Endothelial cell (in vitro differentiated cells): ENCODE results near the gene MTCH1. TPM values are rescaled to one million over a fixed set of nuclear protein-coding genes. Genes with fewer than 3 reads are reported as not detected.

Experiments
- DNase-seq: peaks from one replicate; pipeline ENCODE4 v3.0.0; 2021; ENCODE audit warnings: low spot score
- H3K27ac Mint-ChIP-seq: one replicate; pipeline ENCODE4 v1.8.0; 2021; ENCODE audit warnings: mixed read lengths, inconsistent platforms; ENCODE audit not compliant: unreplicated experiment
- H3K27me3 Mint-ChIP-seq: one replicate; pipeline ENCODE4 v1.8.0; 2021; ENCODE audit warnings: mild to moderate bottlenecking, moderate library complexity, mixed read lengths, inconsistent platforms; ENCODE audit not compliant: unreplicated experiment
- H3K36me3 Mint-ChIP-seq: one replicate; pipeline ENCODE4 v1.8.0; 2021; ENCODE audit warnings: mild to moderate bottlenecking, low read depth, mixed read lengths, inconsistent platforms; ENCODE audit not compliant: unreplicated experiment
- H3K4me1 Mint-ChIP-seq: one replicate; pipeline ENCODE4 v1.8.0; 2021; ENCODE audit warnings: mild to moderate bottlenecking, mixed read lengths, inconsistent platforms; ENCODE audit not compliant: unreplicated experiment
- H3K4me3 Mint-ChIP-seq: one replicate; pipeline ENCODE4 v1.8.0; 2021; ENCODE audit warnings: mild to moderate bottlenecking, mixed read lengths, inconsistent platforms; ENCODE audit not compliant: unreplicated experiment
- H3K9me3 Mint-ChIP-seq: one replicate; pipeline ENCODE4 v1.8.0; 2021; ENCODE audit warnings: mixed read lengths, inconsistent platforms; ENCODE audit not compliant: unreplicated experiment
- CTCF ChIP-seq: fragments of 200-600 bp; sonication (generic); IDR thresholded peaks from one replicate; pipeline ENCODE4 v1.5.0; 2021; ENCODE audit warnings: antibody characterized with exemption; ENCODE audit not compliant: unreplicated experiment
- total RNA-seq: library from RNA; stranded (reverse); fragmentation: NEBNext Ultra II Directional; extraction: Animal tissue kit (Norgen Biotek cat#: 25700); gene quantifications from one replicate; pipeline ENCODE4 v1.2.1, GENCODE V29; 2021; ENCODE audit not compliant: unreplicated experiment

MTCH1 gene
- total RNA-seq, 1 donor from 2014 or later, result 304 TPM

DNA sequence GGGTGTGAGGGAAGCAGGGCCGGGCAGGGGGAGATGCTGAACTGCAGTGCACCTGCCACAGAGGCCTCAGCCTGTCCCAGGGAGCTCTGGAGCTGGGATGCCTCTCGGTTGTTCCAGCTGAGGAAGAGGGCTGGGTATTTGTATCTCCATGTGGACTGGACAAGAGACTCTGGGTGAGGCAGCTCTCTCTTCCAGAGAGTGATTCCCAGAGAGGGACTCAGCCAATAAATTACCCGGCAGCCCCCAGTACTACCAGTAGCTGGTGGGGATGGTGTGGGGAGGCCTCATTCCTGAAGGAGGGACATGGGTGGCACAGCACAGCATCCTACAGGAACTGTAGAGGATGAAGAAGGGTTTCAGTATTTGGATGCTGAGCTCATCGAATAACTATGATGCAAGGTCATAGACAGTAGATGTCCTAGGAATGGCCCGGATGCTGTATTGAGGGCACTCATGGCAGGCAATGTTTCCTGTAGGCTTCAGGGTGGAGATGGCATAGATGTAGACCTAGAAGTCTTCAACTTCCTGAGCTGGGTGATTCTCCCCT, 20.9 kb upstream of the MTCH1 start:
- TF ChIP-seq CTCF, result no peak
- Mint-ChIP-seq H3K4me3 (no peak overlapping the region), H3K27ac (no peak overlapping the region), H3K9me3 (no peaks in the 10 kb centered on the region), H3K4me1 (no peaks in the 10 kb centered on the region), H3K36me3 (no peaks in the 10 kb centered on the region), H3K27me3 (no peaks in the 10 kb centered on the region)
- DNase-seq, result no peak

DNA sequence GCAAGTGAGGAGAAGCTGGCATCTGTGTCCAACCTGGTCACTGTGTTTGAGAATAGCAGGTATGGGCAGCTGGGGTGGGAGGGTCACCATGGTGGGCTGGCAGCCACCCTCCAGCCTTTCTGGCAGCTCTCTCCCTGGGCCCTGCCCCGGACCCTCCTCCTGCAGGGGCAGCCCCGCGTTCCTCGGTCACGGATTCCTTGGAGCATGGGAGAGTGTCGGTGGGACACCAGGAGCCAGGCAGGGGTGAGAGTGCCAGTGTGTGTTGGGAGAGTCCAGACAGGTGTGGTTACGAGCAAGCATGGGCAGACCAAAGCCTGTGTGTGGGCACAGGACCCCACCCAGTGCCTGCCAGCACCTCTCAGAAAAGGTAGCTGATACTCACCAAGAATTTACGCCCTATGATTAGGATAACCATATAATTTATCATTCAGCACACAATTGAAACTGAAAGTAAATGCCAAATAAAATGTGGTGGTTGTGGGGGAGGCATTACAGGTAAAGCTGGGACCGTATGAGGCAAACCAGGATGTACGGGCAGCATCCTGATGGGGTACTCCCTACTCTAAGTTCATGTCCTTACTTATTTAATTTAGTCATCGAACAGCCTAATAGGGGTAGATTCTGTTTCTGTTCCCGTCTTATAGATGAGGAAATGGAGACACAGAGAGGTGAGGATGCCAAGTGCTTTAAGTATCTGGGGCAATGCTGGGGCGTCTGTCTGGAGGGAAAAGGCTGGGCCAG, 20.0 kb upstream of the MTCH1 start:
- H3K4me1 Mint-ChIP-seq, result no peaks in the 10 kb centered on the region
- H3K4me3 Mint-ChIP-seq, result no peak overlapping the region
- no peak for TF ChIP-seq CTCF
- no peaks in the 10 kb centered on the region for H3K9me3 Mint-ChIP-seq
- H3K36me3 Mint-ChIP-seq, result no peaks in the 10 kb centered on the region
- no peak for DNase-seq
- H3K27me3 Mint-ChIP-seq, result no peaks in the 10 kb centered on the region
- no peak overlapping the region for H3K27ac Mint-ChIP-seq

DNA sequence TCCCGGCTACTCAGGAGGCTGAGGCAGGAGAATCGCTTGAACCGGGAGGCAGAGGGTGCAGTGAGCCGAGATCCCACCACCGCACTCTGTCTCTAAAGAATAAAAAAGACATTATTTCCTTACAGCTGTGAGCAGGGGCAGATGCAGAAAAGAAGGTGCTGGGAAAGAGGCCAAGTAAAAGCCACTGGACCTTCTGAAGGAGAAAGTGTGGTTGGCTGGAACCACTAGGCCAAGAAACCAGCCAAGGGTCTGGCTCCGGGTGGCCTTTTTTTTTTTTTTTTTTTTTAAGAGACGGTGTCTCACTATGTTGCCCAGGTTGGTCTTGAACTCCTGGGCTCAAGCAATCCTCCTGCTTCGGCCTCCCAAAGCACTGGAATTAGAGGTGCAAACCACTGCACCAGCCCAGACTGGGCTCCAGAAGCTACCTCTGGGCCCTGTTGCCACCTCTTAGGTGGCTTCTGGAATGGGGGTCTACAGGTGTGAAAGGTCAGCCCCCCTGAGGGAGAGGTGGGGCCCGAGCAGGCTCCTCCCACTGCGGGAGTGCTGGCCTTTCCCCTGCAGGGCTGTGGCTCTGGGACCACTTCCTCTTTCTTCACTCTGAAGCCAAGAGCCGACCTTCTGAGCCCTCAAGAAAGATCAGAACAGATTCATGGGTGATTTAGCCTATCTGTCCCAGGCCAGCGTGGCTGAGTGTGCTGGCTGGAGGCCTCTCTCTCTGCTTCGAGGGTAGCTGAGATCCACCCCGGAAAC, 19.2 kb upstream of the MTCH1 start, which contains the start of gene FGD2:
Gene FGD2, plus strand, starts transcription at position 595 of the 750 bp plus-strand sequence. CDS start 163 bp downstream, outside the sequence.
- no peak within 1 kb of the TSS for H3K4me3 Mint-ChIP-seq
- no peaks in the 10 kb centered on the region for H3K4me1 Mint-ChIP-seq
- no peaks in the 10 kb centered on the region for H3K27me3 Mint-ChIP-seq
- no peaks in the 10 kb centered on the region for H3K36me3 Mint-ChIP-seq
- H3K27ac Mint-ChIP-seq, result no peak within 1 kb of the TSS
- no peaks in the 10 kb centered on the region for H3K9me3 Mint-ChIP-seq
- TF ChIP-seq CTCF, result no peak
- no peak for DNase-seq

DNA sequence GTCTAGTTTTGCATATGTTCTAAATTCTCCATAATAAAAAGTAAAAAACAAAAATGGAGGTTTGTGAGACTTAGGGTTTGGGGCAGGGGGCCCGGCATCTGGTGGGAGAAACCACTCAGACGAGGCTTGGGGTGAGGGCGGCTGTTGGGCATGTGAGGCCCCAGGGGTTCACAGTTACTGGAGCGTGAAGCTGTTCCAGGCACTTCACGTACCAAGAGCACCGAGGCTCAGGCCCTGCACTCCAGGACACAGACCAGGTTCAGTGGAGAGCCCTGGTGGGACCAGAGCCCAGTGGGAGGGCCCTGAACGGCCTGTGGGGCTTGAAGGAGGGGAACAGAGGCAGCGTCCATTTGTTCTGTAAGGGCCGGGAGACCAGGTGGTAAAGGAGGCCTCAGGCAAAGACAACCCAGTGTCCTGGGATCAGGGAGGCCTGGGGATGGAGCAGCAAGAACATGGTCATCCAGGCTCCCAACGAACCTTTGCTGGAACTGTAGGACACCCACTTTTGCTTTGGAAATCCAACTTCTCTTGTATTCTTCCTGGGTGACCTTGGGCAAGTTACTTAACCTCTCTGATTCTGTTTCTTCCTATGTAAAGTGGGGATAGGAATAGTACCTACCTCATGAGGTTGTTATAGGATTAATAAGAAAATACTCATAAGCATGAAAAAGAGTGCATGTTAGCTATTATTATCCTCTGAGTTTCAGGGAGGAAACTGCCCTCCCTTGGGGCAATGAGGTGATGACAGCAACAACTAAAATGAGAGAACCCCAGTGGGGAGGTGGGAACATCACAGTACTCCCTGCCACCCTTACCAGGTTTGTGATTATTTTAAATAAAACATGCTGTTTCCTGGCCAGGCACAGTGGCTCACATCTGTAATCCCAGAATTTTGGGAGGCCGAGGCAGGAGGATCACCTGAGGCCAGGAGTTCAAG, 18.3 kb upstream of the MTCH1 start:
- no peak overlapping the region for H3K4me3 Mint-ChIP-seq
- no peak for TF ChIP-seq CTCF
- no peaks in the 10 kb centered on the region for H3K27me3 Mint-ChIP-seq
- H3K36me3 Mint-ChIP-seq, result no peaks in the 10 kb centered on the region
- DNase-seq, result no peak
- no peaks in the 10 kb centered on the region for H3K9me3 Mint-ChIP-seq
- no peak overlapping the region for H3K27ac Mint-ChIP-seq
- no peaks in the 10 kb centered on the region for H3K4me1 Mint-ChIP-seq
